Transverse colon (tissue), 4 donors: ENCODE results near the gene CDR2.
A peak's percentile ranks its signal among the peaks of the same experiment; 100 is the strongest.

Experiments used
- EP300 ChIP-seq: sonication (generic); formaldehyde crosslinking; IDR thresholded peaks from one replicate; pipeline ENCODE4 v1.6.1; 2017; ENCODE audit warnings: antibody characterized with exemption, low read depth
- POLR2A ChIP-seq: fragments of 450-650 bp; IDR thresholded peaks from one replicate; pipeline ENCODE4 v1.6.1; 2016; ENCODE audit warnings: antibody characterized with exemption, mild to moderate bottlenecking, moderate library complexity
- POLR2AphosphoS5 ChIP-seq, 3 donors: sonication (generic); formaldehyde crosslinking; IDR thresholded peaks; one replicate each; pipeline ENCODE4 v1.6.1; 2016; ENCODE audit warnings: antibody characterized with exemption in 3 of 3
- TF ChIP-seq, protein P1 (sequence below), 5 experiments: fragments of 200-600 bp in 3 of 5; fragments of 450-650 bp in 2 of 5; sonication (generic) in 3 of 5; IDR thresholded peaks; 1 replicate in 2 of 5; 2 replicates in 3 of 5; pipeline ENCODE4 v1.5.1; 2016 to 2017; ENCODE audit warnings: antibody characterized with exemption in 5 of 5, inconsistent platforms in 3 of 5, mild to moderate bottlenecking in 2 of 5, moderate library complexity in 1 of 5

DNA sequence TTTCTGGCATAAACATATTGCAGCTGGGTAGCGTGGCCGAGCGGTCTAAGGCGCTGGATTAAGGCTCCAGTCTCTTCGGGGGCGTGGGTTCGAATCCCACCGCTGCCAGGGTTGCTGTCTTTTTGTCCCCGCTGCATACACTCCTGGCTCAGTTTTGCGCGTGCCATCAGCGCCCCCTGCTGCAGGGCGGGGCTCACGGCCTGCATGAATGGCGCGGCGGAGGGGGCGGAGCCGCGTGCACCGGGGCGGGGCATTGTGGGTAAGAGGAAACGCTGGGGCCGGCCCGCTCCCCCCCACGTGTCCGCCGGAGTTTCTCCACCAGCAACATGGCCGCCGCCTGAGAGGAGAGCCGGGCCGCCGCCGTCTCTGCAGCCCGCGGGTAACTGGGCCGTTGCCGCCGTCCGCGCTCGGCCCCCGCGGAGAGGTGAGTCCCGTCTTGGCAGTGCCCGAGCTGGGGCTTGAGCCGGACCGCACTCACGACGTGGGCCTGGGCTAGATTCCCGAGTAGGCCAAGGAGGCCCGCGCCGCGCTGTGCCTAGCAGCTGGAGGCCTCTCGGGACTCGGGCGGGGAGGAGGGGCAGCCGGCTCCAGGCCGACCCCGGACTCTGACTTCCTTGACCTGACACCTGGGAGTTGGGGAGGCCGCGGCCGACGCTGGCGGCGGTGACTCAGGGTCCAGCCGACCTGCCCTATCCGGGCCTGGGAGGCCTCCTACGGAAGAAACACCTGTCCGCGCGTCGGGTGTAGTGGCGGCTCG, 77.1 kb downstream of the CDR2 start, which contains the start of gene POLR3E:
- TF ChIP-seq POLR2AphosphoS5 (IDR thresholded peaks at IDR 0.05) = peak; percentile 50 to 72 (median 70)
- TF ChIP-seq, protein P1, sequence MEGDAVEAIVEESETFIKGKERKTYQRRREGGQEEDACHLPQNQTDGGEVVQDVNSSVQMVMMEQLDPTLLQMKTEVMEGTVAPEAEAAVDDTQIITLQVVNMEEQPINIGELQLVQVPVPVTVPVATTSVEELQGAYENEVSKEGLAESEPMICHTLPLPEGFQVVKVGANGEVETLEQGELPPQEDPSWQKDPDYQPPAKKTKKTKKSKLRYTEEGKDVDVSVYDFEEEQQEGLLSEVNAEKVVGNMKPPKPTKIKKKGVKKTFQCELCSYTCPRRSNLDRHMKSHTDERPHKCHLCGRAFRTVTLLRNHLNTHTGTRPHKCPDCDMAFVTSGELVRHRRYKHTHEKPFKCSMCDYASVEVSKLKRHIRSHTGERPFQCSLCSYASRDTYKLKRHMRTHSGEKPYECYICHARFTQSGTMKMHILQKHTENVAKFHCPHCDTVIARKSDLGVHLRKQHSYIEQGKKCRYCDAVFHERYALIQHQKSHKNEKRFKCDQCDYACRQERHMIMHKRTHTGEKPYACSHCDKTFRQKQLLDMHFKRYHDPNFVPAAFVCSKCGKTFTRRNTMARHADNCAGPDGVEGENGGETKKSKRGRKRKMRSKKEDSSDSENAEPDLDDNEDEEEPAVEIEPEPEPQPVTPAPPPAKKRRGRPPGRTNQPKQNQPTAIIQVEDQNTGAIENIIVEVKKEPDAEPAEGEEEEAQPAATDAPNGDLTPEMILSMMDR (IDR thresholded peaks at IDR 0.05) = peak; percentile 78 to 99 (median 95)
- TF ChIP-seq POLR2A = no peak
- no peak for TF ChIP-seq EP300
